Sigmoid colon (tissue), 7 donors: Measurements from ENCODE around the gene SLC17A8. TPM values are rescaled to one million over a fixed set of nuclear protein-coding genes. Genes with fewer than 3 reads are reported as not detected.
A peak's percentile ranks its signal among the peaks of the same experiment; 100 is the strongest.

Experiments used
- DNase-seq: peaks from one replicate; pipeline ENCODE4 v3.0.0-alpha.2; 2019
- H3K27ac ChIP-seq, 4 donors: fragments of 200-600 bp; sonication (generic); one replicate each; pipeline ENCODE4 v1.5.1; 2016 to 2019; ENCODE audit warnings: mild to moderate bottlenecking in 1 of 4
- H3K27me3 ChIP-seq, 3 donors: fragments of 200-600 bp; sonication (generic); one replicate each; pipeline ENCODE4 v1.5.1; 2019; ENCODE audit warnings: mild to moderate bottlenecking in 1 of 3
- H3K36me3 ChIP-seq, 4 donors: fragments of 200-600 bp; sonication (generic); one replicate each; pipeline ENCODE4 v1.5.1; 2016 to 2019
- H3K4me1 ChIP-seq, 4 donors: fragments of 200-600 bp; sonication (generic); one replicate each; pipeline ENCODE4 v1.5.1; 2017 to 2019
- H3K4me3 ChIP-seq, 4 donors: fragments of 200-600 bp; sonication (generic); one replicate each; pipeline ENCODE4 v1.5.1; 2017 to 2019; ENCODE audit warnings: mild to moderate bottlenecking in 2 of 4, moderate library complexity in 1 of 4
- H3K9me3 ChIP-seq, 4 donors: fragments of 200-600 bp in 3 of 4; sonication (generic) in 3 of 4; one replicate each; pipeline versions ENCODE4 v1.5.1 to v1.6.1; 2013 to 2019
- CTCF ChIP-seq, 4 experiments: fragments of 450-650 bp in 3 of 4; fragments of 200-600 bp in 1 of 4; IDR thresholded peaks; one replicate each; pipeline ENCODE4 v1.5.1; 2016 to 2019; ENCODE audit warnings: antibody characterized with exemption in 4 of 4, mild to moderate bottlenecking in 3 of 4, moderate library complexity in 2 of 4
- EP300 ChIP-seq, 4 donors: sonication (generic); formaldehyde crosslinking; IDR thresholded peaks; one replicate each; pipeline ENCODE4 v1.6.1; 2017; ENCODE audit warnings: antibody characterized with exemption in 4 of 4
- POLR2A ChIP-seq, 2 donors: fragments of 450-650 bp; IDR thresholded peaks; one replicate each; pipeline ENCODE4 v1.6.1; 2016; ENCODE audit warnings: antibody characterized with exemption in 2 of 2, mild to moderate bottlenecking in 2 of 2, moderate library complexity in 2 of 2
- POLR2AphosphoS5 ChIP-seq, 4 donors: sonication (generic); formaldehyde crosslinking; IDR thresholded peaks; one replicate each; pipeline ENCODE4 v1.6.1; 2017; ENCODE audit warnings: antibody characterized with exemption in 4 of 4
- WGBS, 2 donors: extraction: QIAGEN DNeasy Blood & Tissue Kit; methylation state at CpG; one replicate each; pipeline ENCODE4 v1.1.7; 2013; 5-methylcytosine and 5-hydroxymethylcytosine counted together
- intact Hi-C: fragments of 100-400 bp; cut with DNase I; formaldehyde crosslinking; loops from one replicate; pipeline ENCODE4 v1.15.1; 2023
- polyA plus RNA-seq, 3 donors: library from polyadenylated mRNA; stranded (reverse); fragments of 200-250 nt; gene quantifications; one replicate each; pipeline ENCODE4 v1.2.3, GENCODE V29; 2013
- total RNA-seq, 4 donors: library from RNA; depleted of rRNA; stranded (reverse); fragments of >200 nt; gene quantifications; one replicate each; pipeline ENCODE4 v1.1.0, GENCODE V29; 2016
- donor health status: healthy with polysubstance abuse.
- donor health status: Bipolar disorder and iron deficiency.
- donor health status: healthy.

Gene SLC17A8
- total and polyA plus RNA-seq, 7 donors = 0.60 to 2.3 (median 0.90) TPM; not detected in 4

GRCh38 chr12:100375038-100375735 lies 18.3 kb downstream of the SLC17A8 start:
- Histone ChIP-seq H3K9me3 (no peaks in the 10 kb centered on the region), H3K36me3 (no peaks in the 10 kb centered on the region), H3K4me1 (peaks cover 0 to 13% (median 6%) of the 10 kb centered on the region in 4 donors), H3K4me3 (peak overlapping the region in 1 of 4 donors; percentile 12), H3K27me3 (no peaks in the 10 kb centered on the region), H3K27ac (no peak overlapping the region)
- intact Hi-C loops = no loop called here
- TF ChIP-seq CTCF (IDR thresholded peaks at IDR 0.05) = no peak
- TF ChIP-seq POLR2AphosphoS5 (IDR thresholded peaks at IDR 0.05) = peak in 1 of 4 donors; percentile 37
- no peak for TF ChIP-seq POLR2A (IDR thresholded peaks at IDR 0.05)
- no peak for TF ChIP-seq EP300 (IDR thresholded peaks at IDR 0.05)
- 71 to 79% methylated on average over 12 of the region's 12 CpGs for WGBS, 2 donors
- DNase-seq = peak; percentile 89

GRCh38 chr12:100376161-100376560 lies 19.3 kb downstream of the SLC17A8 start:
- no peak for DNase-seq
- intact Hi-C loops = no loop called here
- Histone ChIP-seq H3K9me3 (no peaks in the 10 kb centered on the region), H3K27ac (no peak overlapping the region), H3K4me1 (peaks cover 0 to 13% (median 6%) of the 10 kb centered on the region in 4 donors), H3K4me3 (no peak overlapping the region), H3K27me3 (no peaks in the 10 kb centered on the region), H3K36me3 (no peaks in the 10 kb centered on the region)
- WGBS, 2 donors = 93 to 94% methylated on average over 1 of the region's 1 CpG
- TF ChIP-seq POLR2AphosphoS5 (IDR thresholded peaks at IDR 0.05) (no peak), POLR2A (IDR thresholded peaks at IDR 0.05) (no peak), CTCF (IDR thresholded peaks at IDR 0.05) (no peak), EP300 (IDR thresholded peaks at IDR 0.05) (no peak)

- Histone ChIP-seq H3K36me3 (no peaks in the 10 kb centered on the region), H3K4me1 (no peaks in the 10 kb centered on the region), H3K27ac (no peak overlapping the region), H3K4me3 (no peak overlapping the region), H3K9me3 (no peaks in the 10 kb centered on the region), H3K27me3 (no peaks in the 10 kb centered on the region)
- no peak for DNase-seq
- 80 to 84% methylated on average over 2 of the region's 2 CpGs for WGBS, 2 donors
- intact Hi-C loops = no loop called here
- TF ChIP-seq EP300 (IDR thresholded peaks at IDR 0.05) = no peak
- no peak for TF ChIP-seq POLR2AphosphoS5 (IDR thresholded peaks at IDR 0.05)
- no peak for TF ChIP-seq CTCF (IDR thresholded peaks at IDR 0.05)
- no peak for TF ChIP-seq POLR2A (IDR thresholded peaks at IDR 0.05)
These were observed 24.5 kb downstream of the SLC17A8 start for GRCh38 chr12:100381379-100381778.

GRCh38 chr12:100382338-100382737 lies 25.5 kb downstream of the SLC17A8 start:
- no peak for TF ChIP-seq EP300 (IDR thresholded peaks at IDR 0.05)
- no peak for TF ChIP-seq CTCF (IDR thresholded peaks at IDR 0.05)
- TF ChIP-seq POLR2A (IDR thresholded peaks at IDR 0.05) = no peak
- TF ChIP-seq POLR2AphosphoS5 (IDR thresholded peaks at IDR 0.05) = no peak
- DNase-seq = no peak
- no peaks in the 10 kb centered on the region for H3K9me3 ChIP-seq
- 75 to 83% methylated on average over 6 of the region's 6 CpGs for WGBS, 2 donors
- no peaks in the 10 kb centered on the region for H3K27me3 ChIP-seq
- no peak overlapping the region for H3K27ac ChIP-seq
- no peaks in the 10 kb centered on the region for H3K36me3 ChIP-seq
- H3K4me1 ChIP-seq = no peaks in the 10 kb centered on the region
- no peak overlapping the region for H3K4me3 ChIP-seq
- intact Hi-C loops = no loop called here
